ENCODE data around the gene COL4A3.
"Not testable (repeated sequence)": the region's sequence is repeated elsewhere in the genome, so short reads cannot be mapped to it uniquely, and the experiment has no call there.

COL4A3 gene

GRCh38 chr2:227206406-227206805 lies 42.0 kb downstream of the COL4A3 start:
- no peak for TF ChIP-seq CTCF (IDR thresholded peaks at IDR 0.05; ENCODE audit: insufficient read depth, low read length, missing control alignments)
- POLR2A ChIA-PET = no interaction called here
- no peak for DNase-seq (ENCODE audit: low read depth, low spot score)
- CTCF ChIA-PET = interaction anchor here (2.2 kb wide), 1 partner anchor 32 kb away, joined by 8 read pairs; no protein-coding TSS in a partner anchor
- no peak overlapping the region for H3K4me3 ChIP-seq (ENCODE audit: low read depth, low read length)

GRCh38 chr2:227207573-227207972 lies 43.1 kb downstream of the COL4A3 start:
- ChIA-PET CTCF (interaction anchor here (1.2 kb wide), 1 partner anchor 31 kb away, joined by 3 read pairs; no protein-coding TSS in a partner anchor), POLR2A (no interaction called here)
- no peak for TF ChIP-seq CTCF (IDR thresholded peaks at IDR 0.05; ENCODE audit: insufficient read depth, low read length, missing control alignments)
- no peak for DNase-seq (ENCODE audit: low read depth, low spot score)
- H3K4me3 ChIP-seq (ENCODE audit: low read depth, low read length) = no peak overlapping the region

- no peak overlapping the region for H3K4me3 ChIP-seq (ENCODE audit: low read depth, low read length)
- ChIA-PET CTCF (no interaction called here), POLR2A (no interaction called here)
- no peak for TF ChIP-seq CTCF (IDR thresholded peaks at IDR 0.05; ENCODE audit: insufficient read depth, low read length, missing control alignments)
- no peak for DNase-seq (ENCODE audit: low read depth, low spot score)
Measured at GRCh38 chr2:227214622-227215041, 50.2 kb downstream of the COL4A3 start.

- CTCF ChIA-PET = interaction anchor here (5.7 kb wide), 1 partner anchor 18 kb away, joined by 34 read pairs; no protein-coding TSS in a partner anchor
- POLR2A ChIA-PET = no interaction called here
- no peak overlapping the region for H3K4me3 ChIP-seq (ENCODE audit: low read depth, low read length)
- DNase-seq (ENCODE audit: low read depth, low spot score) = no peak
- no peak for TF ChIP-seq CTCF (IDR thresholded peaks at IDR 0.05; ENCODE audit: insufficient read depth, low read length, missing control alignments)
Measured at GRCh38 chr2:227219312-227220105, 55.1 kb downstream of the COL4A3 start.

GRCh38 chr2:227221120-227221519 lies 56.7 kb downstream of the COL4A3 start:
- DNase-seq (ENCODE audit: low read depth, low spot score) = no peak
- ChIA-PET CTCF (interaction anchor here (5.7 kb wide), 1 partner anchor 16 kb away, joined by 34 read pairs; no protein-coding TSS in a partner anchor), POLR2A (no interaction called here)
- no peak for TF ChIP-seq CTCF (IDR thresholded peaks at IDR 0.05; ENCODE audit: insufficient read depth, low read length, missing control alignments)
- H3K4me3 ChIP-seq (ENCODE audit: low read depth, low read length) = no peak overlapping the region

- no peak for TF ChIP-seq CTCF (IDR thresholded peaks at IDR 0.05; ENCODE audit: insufficient read depth, low read length, missing control alignments)
- no peak for DNase-seq (ENCODE audit: low read depth, low spot score)
- H3K4me3 ChIP-seq (ENCODE audit: low read depth, low read length) = no peak overlapping the region
- POLR2A ChIA-PET = no interaction called here
- CTCF ChIA-PET = interaction anchor here (5.7 kb wide), 1 partner anchor 15 kb away, joined by 34 read pairs; no protein-coding TSS in a partner anchor
Measured at GRCh38 chr2:227222292-227222691, 57.9 kb downstream of the COL4A3 start.

- CTCF ChIA-PET = interaction anchor here (1.9 kb wide), 1 partner anchor 13 kb away, joined by 4 read pairs; no protein-coding TSS in a partner anchor
- H3K4me3 ChIP-seq (ENCODE audit: low read depth, low read length); POLR2A ChIA-PET: not testable (repeated sequence)
Measured at GRCh38 chr2:227225641-227226040, 61.2 kb downstream of the COL4A3 start.

More at GRCh38 chr2:227225641-227226040, 61.2 kb downstream of the COL4A3 start:
- not testable (repeated sequence) for DNase-seq (ENCODE audit: low read depth, low spot score)

Data from AG04449 (cell line).